ENCODE data around the gene CDH23.

CDH23 gene

DNA sequence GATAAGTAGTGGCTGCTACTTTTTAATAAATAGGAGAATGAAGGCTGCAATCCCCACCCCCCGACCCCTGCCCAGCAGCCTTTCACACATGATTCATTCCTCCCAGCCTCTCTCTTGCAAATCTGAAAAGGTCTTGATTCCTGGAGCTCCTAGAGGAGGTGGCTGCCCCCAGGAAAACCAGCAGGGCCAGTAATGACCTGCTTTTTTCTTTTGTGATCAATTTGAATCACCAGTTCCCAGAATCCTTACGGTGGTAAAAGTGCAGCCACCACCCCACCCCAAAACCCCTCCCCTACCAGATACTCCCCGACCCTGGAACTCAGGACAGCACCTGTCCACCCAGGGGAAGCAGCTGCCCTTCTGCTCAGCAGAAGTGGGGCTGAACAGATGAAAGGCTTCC lies 213.9 kb downstream of the CDH23 start:
- no peak for DNase-seq

DNA sequence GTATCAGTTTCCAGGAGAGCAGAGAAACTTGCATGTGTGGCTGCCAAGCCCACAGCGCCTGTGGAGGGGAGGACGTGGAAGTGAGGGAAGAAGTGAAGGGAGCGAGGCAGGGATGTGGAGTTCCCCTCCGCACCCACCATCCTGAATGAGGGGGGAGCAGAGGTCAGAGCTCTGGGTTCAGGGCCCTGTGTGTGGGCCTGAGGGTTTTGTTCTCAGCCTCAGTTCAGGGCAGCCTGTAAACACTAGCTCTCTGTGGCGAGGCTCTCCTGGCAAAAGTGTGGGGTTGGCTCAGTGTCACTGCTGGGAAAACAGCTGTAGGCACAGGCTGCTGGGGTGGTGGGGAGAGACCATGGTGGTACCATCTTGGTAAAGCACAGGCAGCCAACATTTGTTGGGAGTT lies 214.4 kb downstream of the CDH23 start:
- no peak for DNase-seq

DNA sequence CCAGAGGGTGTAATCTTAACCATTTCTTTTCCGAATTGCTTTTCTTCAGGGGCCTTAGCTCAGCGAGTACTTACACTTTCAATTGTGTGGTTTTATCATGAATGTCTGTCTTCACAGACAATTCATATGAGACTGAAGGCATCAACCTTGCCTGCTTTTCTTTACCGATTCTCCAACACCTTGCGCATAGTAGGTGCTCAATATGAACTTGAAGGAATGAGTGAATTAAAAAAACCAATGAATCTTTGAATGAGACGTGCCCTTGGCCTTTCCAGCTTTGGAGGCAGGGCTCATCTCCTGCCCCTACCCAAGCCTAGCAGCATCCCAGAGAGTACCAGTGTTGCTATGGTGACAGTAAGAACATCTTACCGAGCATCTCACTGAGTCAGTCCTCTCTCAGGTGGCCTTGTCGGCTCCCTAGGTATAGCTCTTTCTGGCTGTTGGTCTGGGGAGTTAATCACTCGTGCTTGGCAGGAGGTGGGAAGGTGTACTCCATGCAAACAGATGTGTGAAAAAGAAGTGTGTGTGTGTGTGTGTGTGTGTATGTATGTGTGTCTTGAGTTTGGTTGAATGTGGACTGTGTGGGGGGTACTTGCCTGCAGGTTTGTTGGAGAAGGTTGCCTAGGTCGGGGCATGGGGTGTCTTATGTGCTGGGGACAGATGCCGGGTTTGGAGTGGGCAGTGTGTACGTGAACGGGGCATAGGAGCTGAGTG lies 215.1 kb downstream of the CDH23 start:
- no peak for DNase-seq

DNA sequence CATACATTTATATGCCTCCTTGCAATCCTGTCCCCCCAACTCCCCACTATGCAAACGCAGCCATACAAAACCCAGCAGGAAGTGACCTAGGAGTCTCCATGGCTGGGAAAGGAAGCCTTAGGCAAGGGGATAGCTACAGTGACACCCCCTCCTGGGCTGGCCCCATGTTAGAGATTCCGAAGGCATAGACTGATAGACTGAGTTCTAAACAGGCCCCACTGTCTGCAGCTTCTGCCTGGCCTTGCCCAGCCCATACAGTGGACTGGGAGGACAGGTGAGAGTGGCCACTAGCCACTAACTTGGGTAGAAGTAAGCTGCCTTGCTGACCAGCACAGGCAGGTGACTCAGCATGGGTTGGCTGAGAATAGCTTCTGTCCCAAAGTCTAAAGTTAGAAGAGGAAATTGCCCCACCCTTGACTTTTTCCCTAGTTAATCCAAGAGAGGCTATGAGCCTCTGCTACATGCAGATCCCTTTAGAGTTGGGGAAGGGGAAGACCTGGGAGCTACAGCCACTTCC lies 216.6 kb downstream of the CDH23 start:
- DNase-seq = no peak

DNA sequence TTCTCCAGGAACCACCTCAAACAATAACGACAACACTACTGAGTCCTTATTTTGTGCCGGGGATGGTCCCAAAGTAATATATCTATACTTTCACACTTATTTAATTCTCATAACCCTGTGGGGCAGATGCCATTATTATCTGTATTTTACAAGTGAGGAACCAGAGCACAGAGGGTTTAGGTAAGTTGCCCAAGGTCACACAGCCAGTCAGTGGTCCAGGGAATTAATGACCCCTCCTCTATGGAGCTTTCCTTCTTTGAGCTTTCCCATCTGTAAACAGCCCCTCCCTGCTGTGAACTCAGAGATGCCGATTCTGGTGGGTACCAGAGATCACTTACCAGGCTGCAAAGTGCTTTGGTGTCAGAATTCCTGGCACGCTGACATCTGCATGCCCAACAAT lies 217.2 kb downstream of the CDH23 start:
- no peak for DNase-seq

DNA sequence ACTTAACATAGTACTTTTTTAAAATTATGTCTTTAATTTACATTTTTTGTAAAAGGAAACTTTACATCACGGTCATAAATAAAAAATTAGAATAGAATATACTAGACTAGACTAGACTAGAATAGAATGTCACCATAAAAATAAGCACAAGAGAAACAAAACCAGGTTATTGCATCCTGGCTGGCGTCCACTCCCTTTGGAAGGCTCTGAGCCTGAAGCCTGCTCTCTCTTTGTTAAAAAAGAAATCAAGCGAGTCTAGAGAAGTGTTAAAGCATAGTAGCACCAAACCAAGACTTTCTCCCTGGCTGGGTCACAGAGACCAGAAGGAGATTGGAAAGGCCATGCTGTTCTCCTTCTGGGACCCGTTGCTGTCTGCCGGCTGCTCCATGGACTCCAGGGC lies 218.2 kb downstream of the CDH23 start:
- no peak for DNase-seq

DNA sequence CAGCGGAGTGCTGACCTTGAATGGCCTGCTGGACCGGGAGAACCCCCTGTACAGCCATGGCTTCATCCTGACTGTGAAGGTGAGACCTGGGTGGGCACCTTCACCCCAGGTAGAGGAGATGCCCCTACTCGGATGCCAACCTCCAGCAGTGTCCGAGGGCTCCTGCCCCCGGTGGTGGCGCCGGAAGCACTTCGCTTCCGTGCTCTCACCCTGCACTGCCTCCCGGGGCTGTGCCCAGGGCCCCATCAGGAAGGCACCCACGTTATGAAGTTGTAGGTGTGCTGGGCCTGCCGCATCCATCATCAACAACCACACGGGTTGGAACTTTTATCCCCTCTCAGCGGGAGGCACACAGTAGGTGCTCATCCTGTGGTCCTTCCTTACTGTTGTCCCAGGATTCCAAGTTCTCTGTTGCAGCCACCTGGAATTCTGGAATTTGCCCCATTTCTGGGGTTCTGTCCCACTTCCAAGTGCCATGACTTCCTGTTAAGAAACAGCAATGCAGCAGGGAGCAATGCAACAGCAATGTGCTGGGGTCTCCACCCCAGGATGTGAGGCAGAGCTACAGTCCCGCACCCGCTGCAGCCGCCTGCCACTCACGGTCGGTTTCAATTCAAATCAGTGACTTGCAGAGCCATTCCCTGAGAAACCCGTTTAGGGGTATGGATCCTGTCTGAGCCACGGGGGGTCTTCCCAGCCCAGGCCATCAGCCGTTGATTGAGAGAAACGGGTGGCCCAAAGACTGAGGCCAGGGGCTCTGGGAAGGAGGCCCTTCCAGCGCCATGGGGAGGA lies 219.0 kb downstream of the CDH23 start:
- no peak for DNase-seq

DNA sequence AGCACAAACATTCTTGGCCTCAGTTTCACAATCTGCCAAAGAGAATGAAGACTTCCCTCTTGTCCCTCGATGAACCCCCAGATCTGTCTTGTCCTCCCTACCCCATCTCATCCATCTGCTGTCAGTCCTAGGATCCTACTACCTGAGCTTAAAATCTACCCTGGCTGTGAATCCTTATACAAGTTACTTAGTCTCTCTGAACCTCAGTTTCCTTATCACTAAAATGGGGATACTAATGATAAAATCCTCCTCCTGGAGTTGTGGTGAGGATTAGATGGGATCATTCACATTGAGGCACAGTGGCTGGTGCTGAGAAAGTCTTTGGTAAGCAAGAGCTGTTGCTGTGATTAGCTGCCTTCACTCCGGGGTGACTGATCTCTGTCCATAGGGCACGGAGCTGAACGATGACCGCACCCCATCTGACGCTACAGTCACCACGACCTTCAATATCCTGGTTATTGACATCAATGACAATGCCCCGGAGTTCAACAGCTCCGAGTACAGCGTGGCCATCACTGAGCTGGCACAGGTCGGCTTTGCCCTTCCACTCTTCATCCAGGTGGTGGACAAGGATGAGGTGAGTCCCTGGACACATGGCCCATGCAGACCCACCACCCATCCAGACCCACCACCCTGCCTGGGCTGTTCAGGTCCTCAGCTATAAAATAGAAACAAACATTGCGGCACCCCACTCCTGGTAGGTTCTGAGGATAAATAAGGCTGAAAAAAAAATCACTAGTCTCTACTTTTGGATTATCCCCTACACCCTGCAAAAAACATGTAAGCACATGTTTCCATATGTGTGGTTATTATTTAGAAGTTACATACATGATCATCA lies 220.3 kb downstream of the CDH23 start:
- DNase-seq = no peak

DNA sequence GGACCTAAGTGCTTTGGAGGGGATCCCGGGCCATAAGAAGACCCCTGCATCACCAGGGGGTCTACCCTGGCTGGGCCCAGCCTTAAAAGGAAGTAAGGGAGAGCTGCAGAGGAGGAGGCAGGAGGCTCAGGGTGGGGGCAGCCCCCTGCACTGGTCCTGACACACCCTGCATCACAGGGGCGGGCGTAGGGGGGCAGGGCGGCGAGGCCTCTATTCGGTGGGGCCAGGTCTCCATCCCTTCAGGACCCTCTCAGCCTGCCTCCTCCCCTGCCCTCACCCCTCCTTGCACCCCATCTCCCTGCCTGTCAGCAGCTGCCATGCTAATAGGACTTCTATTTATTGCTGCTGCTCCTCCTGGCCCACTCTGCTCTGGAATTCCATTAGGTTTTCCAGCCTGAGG lies 221.5 kb downstream of the CDH23 start:
- DNase-seq = no peak

DNA sequence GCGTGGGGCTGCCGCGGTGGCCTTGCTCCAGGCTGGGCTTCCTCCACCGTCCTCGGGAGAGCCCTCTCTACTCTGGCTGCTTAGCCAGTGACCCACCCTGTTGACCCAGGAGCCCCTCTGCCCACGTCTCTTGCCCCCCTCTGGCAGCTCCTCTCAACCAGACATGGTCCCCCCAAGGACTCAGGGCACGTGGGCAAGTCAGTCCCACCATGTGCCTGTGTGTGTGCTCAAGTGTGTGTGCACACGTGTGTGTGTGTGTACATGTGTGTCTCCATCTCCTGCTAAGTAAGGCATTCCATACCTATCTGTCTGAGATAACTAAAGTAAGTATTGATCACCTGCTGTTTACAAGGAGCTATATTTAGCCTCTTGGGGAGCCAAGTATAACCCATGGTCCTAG lies 221.9 kb downstream of the CDH23 start:
- no peak for DNase-seq

DNA sequence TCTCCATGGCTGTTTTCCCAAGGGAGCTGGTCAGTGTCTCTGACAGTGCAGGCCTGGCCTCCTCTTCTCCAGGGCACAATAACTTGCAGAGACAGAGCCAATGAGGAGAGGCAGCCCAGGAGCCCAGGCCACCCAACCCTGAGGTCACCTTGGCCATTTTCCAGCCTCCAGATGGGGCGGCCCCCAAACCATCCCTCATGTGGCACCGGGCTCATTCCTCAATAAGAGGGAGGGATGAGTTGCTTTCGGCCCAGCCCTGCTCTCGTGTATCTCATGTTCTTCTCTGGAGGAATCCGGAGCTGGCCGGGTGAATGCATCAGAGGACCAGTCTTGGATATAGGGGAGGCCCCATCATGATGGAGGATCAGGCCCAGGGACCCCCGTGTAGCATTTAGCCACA lies 223.9 kb downstream of the CDH23 start:
- no peak for DNase-seq

DNA sequence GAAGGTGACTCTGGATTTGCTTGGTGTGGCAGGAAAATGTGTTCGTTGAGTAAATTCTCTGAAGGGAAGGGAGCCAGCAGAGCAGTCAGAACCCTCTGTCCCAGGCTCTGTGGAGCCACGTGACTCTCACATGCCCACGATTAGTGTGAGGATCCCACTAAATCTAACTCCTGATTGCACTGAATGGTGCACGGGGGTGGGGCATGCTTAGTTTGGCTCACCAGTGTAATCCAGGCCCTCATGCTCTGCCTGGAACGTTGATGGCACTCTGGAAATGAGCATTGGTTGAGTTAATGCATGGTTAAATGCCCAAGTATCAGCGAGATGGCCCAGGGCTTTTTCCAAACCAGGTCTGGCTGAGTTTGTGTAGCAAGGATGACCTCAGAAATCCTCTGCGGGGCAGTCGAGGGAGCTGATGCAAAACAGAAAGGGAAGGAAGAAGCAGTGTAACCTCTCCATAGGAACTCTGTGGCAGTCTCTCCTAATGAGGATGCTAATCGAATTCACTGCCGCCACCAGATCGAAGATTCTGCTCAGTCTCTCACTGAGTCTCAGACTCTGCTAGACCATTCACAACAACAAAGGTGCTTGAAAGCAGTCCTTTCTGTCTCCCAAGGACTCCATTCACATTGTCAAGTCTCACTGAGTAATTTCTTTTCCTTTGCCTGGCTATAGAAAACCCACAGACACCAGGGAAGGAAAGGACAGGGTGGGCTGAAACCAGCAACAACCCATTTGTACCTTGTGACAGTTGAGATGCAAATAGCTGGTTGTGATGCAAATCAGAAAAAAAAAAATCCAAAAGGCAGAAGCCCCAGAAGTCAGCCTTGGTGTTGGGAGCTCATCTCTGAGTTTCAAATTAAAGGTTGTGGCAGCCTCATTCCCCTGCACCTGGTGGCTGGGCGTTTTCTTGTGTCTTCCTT lies 224.8 kb downstream of the CDH23 start:
- no peak for DNase-seq

DNA sequence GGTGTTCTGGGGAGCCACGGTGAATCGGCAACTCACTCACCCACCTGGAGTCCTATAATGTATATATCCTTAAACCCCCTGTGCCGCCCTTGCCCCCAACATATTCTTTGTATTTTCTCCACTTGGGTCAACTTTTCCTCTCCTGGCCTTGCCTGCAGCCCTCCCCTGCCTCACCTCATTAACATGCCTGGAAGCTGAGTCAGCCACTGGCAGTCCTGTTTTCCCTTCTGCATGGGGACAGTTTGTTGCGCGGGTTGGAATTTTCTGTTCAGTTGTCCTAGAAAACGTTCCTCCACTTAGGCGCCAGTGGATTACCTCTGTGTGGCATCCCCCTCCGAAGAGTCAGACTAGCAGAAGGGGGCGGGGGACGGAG lies 225.4 kb downstream of the CDH23 start:
- DNase-seq = no peak

DNA sequence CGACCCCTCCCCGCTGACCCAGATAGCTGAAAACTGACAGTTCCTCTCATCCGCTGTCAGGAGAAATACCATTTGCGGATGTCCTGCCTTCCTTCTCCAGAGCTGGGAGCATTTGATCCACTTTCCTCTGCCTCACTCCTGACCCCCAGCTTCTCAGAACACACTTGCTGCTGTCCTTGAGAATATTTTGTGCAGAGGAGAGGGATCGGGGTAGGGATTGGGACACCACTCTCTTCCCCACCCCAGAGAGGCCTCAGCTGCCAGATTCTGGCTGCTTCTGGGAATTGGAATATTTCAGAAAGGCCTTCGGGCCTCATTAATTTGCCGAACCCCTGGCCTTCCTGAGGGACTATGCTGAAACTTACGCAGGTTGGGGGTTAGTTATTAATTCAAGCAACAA lies 225.9 kb downstream of the CDH23 start:
- no peak for DNase-seq

DNA sequence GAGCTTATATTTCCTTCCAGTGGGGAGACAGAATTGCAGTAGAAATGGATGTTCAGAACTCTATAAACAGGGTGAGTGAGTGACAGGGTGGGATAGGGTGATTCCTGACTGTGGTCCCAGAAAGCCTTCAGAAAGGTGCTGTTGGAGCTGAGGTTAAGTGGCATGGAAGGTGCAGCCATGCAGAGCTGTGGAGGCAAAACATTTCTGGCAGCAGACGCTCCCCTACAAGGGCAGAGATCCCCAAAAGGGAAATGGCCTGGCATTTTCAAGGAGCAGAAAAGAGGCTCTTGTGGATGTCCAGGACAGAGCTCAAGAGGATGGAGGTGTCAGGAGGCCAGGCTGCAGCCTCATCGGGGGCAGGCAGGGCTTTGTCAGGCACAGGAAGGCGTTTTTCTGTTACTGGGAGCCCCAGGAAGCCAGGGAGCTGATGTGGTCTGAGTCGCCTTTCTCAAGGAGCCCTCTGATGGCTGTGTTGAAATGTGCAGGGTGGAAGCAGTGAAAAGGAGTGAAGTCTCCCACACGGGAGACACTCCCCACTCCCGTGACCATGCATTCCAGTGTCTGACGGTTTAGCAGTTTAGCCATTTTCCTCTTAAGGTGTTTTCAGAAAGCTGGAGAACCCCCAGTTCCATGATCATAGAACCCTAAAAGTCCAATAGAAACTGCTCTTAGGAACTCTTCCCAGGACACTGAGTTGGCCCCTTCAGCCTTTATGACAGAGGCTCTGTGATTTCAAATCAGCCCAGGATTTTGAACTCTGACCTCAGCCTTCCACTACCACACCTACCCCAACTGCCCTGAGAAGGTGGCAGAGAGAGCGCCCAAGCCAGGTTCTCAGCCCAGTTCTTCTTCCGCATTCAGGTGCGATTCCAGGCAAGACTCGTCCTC lies 226.6 kb downstream of the CDH23 start:
- no peak for DNase-seq

DNA sequence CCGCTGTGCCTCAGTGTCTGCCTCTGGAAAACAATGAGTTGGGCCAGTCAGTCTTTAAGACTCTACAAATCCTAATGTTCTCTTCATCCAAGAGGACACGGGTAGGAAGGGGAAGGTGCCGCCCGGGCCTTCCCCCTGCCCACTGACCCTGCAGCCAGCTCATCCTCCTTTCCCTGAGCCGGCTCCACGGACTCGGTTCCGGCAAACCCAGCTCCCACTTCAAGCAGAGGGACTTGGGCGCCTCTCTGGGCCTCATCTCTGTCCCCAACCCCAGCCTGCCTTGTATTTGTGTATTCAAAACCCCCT lies 227.2 kb downstream of the CDH23 start:
- no peak for DNase-seq

DNA sequence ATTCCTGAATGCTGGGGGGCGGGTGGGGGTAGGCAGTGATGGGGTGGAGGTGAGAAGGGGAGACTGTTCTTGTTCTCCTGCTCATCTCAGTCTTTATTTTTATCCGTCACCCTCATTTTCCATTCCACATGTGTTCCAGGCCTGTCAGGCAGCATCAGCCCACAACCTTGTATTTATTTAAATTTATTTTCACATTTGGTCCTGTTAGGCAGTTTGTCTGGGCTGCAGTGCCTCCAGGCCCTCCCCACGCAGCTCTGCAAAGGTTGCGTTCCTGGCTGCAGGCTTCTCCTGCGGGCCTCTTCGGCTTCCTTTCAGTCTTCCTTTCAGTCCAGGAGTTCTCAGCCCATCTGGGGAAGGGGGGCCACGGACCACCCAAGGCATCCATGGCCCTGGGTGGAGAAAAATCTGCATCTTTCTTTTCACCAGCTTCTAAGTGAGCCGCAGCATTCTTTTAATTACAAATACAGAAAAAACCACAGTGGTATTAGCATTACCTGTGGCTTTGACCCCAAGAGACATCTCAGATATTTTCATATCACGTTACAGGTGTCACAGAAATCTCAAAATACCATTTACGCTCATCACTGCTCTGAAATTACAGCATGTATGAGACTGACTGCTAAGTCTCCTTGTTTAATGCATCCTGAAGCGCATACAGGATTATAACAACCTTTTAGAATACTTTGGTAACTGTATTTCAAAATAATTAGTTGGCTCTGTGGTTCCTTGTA lies 228.9 kb downstream of the CDH23 start:
- no peak for DNase-seq

DNA sequence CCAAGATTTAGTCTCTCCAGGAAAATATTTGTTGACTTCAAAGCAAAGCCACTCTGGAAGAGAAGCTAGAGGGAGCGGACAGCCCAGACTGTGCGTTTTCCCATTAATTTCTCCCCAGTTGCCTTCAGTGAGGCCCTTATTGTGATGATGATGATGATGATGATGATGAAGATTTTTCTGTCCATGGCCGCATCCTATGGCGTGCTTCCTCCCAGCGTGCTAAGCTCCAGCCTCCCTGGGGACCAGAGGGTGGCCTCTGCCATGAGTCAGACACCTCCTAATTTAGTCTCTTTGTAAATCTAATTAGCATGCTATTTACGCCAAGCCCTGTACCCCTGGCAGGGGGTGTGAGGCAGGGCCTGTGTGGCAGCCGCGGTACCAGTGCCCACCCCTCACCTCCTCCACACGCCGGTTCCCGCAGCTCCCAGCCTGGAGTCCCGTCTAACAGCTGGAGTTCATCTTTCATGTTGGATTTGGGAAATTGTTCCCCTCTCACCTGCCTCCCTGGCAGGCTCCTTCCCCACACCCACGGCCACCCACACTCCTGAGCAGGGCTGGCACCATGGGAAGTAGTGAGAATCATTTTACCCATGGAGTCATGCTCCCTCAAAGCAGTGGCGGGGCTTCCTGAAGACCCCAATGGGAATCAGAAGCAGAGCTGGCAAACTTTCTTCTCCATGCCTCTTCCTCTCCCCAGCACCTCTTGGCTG lies 230.7 kb downstream of the CDH23 start:
- DNase-seq = no peak

DNA sequence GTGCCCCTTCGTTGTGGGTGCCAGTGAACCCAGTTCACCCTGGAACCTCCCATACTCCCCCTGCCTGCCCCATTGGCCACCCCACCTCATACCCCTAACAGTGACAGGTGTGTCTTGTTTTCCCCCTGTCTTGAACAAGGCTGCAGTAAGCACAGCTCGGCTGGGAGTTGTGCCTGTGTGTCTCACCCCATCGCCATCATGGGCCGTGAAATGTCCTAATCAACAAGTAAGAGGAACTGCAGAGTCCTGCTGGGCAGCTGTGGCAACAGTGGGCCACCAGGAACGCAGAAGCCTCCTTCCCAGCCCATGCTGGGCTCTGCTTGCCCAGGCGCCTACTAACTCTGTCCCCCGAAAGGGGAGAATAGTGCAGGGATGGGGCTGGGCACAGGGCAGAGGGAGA lies 231.2 kb downstream of the CDH23 start:
- DNase-seq = no peak

DNA sequence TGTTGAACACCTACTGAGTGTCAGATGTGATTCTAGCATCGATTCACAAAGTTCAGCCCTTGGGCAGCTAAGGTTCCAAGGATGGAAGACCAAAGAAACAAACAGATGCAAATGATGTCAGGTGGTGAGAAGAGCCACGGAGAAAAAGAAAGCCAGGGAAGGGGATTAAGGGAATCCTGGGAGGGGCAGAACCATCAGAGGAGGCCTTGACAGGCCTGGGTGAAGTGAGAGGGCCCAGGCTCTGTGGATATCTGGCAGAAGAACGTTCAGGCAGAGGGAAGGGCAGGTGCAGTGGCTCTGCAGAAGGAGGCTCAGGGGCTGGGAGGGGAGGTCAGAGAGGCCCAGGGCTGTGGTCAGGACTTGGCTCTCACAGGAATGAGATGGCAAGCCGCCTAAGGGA lies 232.4 kb downstream of the CDH23 start:
- DNase-seq = no peak
